Body of pancreas (tissue), 4 donors: ENCODE results near the gene ENPP1.

Experiments
- CTCF ChIP-seq, 7 experiments: fragments of 450-650 bp in 4 of 7; fragments of 200-600 bp in 3 of 7; sonication (generic) in 3 of 7; IDR thresholded peaks; one replicate each; pipeline ENCODE4 v1.5.1; 2016 to 2019; ENCODE audit warnings: antibody characterized with exemption in 7 of 7
- POLR2A ChIP-seq, 3 donors: fragments of 450-650 bp; IDR thresholded peaks; one replicate each; pipeline ENCODE4 v1.6.1; 2016; ENCODE audit warnings: antibody characterized with exemption in 3 of 3, mild to moderate bottlenecking in 2 of 3

DNA sequence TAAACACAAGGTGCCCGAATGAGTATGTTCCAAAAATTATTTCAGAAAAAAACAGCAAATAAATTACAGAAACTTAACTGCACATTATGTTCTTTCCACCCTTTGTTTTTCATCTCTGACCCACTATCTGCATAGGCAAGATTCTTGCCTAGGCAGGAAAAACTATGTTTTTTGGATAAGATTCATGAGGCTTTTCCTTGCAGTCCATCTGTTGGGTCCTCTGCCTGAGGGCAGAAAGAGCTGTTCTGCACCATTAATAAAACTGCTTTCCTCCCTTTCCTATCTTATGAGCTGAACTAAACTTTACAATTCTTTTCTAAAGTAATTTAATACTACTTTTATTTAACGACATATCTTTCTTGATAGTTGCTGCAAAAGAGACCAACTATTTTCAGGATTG, 21.1 kb downstream of the ENPP1 start:
- TF ChIP-seq CTCF (IDR thresholded peaks at IDR 0.05): no peak
- TF ChIP-seq POLR2A (IDR thresholded peaks at IDR 0.05): no peak
